Hepatocyte (in vitro differentiated cells): ENCODE results near the gene KANK4.

ENCODE experiments used
- EZH2 ChIP-seq: fragments of 200-600 bp; sonication (generic); IDR thresholded peaks from 2 replicates; pipeline ENCODE4 v1.6.1; 2016; ENCODE audit warnings: antibody characterized with exemption, mild to moderate bottlenecking, borderline replicate concordance
- EZH2phosphoT487 ChIP-seq: fragments of 200-600 bp; sonication (generic); IDR thresholded peaks from one replicate; pipeline ENCODE4 v1.6.1; 2018; ENCODE audit warnings: antibody characterized with exemption, mild to moderate bottlenecking, low read depth, moderate library complexity; ENCODE audit not compliant: unreplicated experiment, severe bottlenecking
- TF ChIP-seq, protein P1 (sequence below): fragments of 200-600 bp; sonication (generic); IDR thresholded peaks from 2 replicates; pipeline ENCODE4 v1.5.1; 2016; ENCODE audit warnings: antibody characterized with exemption, mild to moderate bottlenecking; ENCODE audit not compliant: poor library complexity

DNA sequence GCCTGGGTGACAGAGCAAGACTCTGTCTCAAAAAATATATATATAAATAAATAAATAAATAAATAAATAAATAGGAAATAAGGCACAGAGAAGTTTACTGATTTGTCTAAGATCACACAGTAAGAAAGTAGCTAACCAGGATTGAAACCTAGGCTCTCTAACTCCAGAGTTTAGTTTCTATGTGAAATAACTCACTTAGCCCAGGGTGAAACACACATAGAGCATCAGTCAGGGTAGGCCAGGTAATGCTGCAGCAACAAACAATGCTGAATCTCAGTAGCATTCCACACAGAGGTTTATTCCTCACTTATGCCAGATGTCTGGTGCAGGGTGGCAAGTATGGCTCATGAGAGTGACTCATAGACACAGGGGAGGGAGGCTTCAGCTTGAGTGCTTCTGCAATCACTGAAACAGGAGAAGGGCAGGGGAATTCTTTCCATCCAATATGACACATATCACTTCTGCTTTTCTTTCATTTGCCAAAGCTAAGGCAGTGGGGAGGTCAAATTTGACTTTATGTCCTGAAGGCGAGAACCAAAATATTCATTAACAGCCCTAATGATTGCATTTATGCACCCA lies 37.1 kb upstream of the KANK4 start:
- TF ChIP-seq, protein P1, sequence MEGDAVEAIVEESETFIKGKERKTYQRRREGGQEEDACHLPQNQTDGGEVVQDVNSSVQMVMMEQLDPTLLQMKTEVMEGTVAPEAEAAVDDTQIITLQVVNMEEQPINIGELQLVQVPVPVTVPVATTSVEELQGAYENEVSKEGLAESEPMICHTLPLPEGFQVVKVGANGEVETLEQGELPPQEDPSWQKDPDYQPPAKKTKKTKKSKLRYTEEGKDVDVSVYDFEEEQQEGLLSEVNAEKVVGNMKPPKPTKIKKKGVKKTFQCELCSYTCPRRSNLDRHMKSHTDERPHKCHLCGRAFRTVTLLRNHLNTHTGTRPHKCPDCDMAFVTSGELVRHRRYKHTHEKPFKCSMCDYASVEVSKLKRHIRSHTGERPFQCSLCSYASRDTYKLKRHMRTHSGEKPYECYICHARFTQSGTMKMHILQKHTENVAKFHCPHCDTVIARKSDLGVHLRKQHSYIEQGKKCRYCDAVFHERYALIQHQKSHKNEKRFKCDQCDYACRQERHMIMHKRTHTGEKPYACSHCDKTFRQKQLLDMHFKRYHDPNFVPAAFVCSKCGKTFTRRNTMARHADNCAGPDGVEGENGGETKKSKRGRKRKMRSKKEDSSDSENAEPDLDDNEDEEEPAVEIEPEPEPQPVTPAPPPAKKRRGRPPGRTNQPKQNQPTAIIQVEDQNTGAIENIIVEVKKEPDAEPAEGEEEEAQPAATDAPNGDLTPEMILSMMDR, result no peak
- no peak for TF ChIP-seq EZH2phosphoT487
- no peak for TF ChIP-seq EZH2
